ENCODE measurements around the gene FAM25A.

DNA sequence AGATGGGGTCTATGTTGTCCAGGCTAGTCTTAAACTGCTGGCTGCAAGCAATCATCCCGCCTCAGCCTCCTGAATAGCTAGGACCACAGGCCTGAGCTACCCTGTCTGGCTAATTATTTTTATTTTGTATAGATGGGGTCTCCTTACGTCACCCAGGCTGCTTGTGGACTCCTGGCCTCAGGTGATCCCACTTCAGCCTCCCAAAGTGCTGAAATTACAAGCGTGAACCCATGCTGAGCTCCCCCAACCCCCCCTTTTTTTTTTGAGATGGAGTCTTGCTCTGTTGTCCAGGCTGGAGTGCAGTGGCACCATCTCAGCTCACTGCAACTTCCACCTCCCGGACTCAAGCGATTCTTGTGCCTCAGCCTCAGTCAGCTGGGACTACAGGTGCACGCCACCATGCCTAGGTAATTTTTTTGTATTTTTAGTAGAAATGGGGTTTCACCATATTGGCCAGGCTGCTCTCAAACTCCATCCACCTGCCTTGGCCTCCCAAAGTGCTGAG is 25.4 kb downstream of the FAM25A start:
- no peak for TF ChIP-seq SIN3A (IDR thresholded peaks at IDR 0.05; ENCODE audit: borderline replicate concordance, insufficient read depth, low read length)
- no peak for TF ChIP-seq POLR2AphosphoS5 (IDR thresholded peaks at IDR 0.05; ENCODE audit: low read depth, low read length)
- TF ChIP-seq TAF1 (IDR thresholded peaks at IDR 0.05; ENCODE audit: borderline replicate concordance, insufficient read depth, low read length): no peak
- no peak for TF ChIP-seq REST (IDR thresholded peaks at IDR 0.05; ENCODE audit: insufficient read depth in 1 of 2, low read depth in 2 of 2, low read length in 2 of 2)

Data from PFSK-1 (cell line).